Measurements from ENCODE around the gene FAM222A.

FAM222A gene

DNA sequence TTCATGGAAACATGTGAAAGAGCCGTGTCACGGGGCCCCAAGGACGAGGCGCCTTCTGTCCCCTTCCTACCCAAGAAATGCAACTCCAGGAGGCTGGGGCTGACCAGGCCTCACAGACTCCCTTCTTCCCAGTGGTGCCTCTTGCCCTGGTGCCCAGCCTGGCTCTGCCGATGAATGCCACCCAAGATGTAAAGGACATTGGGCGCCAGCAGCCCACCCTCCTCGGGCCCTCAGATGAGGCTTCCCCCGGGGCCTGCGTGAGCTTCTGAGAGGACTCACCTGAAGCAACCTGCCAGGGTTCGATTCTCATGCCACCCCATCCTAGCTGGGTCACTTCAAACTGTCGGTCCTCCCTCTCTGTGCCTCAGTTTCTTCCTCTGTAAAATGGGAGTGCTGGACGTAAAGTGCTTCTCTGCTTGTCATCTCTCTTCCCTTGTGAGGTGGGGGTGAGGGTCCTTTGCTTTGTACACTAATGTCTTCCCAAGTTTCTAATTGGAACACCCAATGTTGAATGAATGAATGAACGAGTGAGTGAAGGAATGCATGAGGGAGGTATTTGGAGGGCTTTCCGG, 10.8 kb downstream of the FAM222A start:
- DNase-seq (ENCODE audit: low read depth in 2 of 2), result no peak

DNA sequence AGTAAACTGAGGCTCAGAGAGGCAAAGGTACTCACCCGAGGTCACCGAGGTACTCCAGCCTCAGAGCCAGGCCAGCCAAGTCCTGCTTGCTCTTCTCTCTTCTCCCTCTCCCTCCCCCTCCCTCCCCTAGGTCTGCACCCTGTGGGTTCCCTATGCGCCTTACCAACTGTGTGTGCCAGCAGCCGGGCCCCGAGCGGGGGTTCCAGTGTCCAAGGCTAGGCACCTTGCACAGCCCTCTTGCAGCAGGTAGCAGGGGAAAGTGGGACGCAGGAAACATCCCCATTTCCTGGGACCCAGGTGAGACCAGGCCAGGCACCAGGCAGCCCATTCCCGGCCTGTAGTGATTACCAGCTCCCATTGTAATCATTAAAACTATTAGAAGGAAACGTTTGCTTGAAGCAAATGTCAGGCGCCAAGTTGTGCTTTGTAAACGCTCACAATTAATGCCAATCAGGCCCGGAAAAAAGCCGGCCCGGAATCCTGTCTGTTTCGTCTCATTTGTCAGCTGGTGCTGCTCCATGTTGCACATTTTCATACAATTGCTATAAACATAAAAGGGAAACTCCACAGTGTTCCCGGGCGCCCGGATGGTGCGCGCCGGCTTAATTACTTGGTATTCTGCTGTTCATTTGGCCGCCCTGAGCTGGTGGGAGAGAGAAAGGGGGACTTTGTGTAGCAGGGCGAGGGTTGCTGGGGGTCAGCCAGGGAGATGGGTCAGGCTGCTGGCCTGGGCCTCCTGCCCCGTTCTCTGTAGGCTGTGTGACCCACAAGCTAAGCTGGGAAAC, 11.9 kb downstream of the FAM222A start:
- no peak for DNase-seq (ENCODE audit: low read depth in 2 of 2)

DNA sequence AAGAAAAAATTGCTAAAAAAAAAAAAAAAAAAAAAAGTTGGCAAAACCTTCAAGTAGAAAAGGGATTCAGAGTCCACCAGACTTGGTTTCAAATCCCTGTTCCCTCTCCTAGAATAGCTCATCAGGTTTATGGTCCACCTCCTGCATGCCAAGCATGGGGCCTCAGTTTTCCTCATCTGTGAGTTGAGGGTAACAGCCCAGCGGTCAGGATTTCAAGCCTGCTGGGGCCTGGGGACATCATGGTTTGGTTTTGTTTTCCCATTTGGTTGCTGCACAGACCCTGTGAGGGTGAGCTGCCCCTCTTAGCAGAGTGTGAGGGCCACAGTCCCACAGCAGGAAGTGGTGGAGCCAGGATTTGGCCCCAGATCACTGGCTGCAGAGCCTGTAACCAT, 12.5 kb downstream of the FAM222A start:
- DNase-seq (ENCODE audit: low read depth in 2 of 2), result no peak

DNA sequence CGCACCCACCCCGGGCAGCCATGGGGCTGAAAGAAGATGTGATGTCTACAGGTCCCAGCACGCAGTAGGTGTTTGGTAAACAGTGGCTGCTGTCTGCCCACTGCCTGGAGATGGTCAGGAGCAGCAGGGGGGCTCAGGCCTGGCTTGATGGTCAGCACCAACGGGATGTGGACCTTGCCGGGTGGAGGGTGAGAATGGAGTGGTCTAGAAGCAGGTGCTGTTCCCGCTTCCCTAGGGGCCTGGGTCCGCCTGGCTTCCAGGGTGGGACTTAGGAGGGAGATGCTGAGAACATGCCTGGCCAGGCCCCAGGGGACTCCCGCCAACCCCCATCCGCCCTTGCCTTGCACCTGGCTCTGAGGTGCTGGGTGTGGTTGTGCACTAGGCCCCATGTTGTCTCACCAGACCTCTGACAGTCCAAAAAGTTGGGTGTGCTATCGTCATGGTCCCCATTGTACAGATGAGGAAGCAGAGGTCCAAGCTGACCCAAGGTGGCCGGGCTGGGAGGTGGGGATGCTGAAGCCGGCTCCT, 12.9 kb downstream of the FAM222A start:
- DNase-seq (ENCODE audit: low read depth in 2 of 2), result no peak

DNA sequence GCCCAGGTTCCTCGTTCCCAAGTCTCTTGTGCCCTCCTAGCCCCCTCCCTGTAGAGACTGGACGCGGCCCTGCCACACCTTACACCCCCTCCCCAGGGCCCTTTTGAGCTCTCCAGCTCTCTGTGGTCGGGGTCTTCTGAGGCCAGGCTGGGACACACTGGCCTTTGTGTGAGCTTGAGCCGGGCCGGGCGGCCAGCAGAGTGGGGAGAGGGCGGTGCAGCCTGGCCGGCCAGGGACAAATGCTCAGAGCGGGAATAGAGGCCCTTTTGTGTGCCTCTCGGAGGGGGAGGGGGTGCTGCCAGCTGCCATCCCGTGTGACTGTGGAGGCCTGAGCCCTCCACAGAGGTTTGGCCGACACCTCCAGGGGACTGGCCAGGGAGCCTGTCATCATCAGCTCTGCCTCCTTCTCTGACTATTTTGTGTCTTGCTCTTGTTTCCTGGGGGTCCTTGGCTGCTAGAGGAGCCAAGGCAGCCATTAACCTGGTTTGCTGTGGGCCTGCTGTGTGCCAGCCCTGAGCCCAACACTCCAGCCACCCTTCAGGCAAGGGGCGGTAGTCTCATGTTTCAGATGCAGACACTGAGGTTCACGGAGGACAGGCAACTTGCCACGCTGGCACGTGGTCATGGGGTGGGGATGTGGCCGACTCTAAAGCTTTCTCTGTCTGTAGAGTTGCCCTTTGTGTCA, 13.6 kb downstream of the FAM222A start:
- DNase-seq (ENCODE audit: low read depth in 2 of 2), result no peak

DNA sequence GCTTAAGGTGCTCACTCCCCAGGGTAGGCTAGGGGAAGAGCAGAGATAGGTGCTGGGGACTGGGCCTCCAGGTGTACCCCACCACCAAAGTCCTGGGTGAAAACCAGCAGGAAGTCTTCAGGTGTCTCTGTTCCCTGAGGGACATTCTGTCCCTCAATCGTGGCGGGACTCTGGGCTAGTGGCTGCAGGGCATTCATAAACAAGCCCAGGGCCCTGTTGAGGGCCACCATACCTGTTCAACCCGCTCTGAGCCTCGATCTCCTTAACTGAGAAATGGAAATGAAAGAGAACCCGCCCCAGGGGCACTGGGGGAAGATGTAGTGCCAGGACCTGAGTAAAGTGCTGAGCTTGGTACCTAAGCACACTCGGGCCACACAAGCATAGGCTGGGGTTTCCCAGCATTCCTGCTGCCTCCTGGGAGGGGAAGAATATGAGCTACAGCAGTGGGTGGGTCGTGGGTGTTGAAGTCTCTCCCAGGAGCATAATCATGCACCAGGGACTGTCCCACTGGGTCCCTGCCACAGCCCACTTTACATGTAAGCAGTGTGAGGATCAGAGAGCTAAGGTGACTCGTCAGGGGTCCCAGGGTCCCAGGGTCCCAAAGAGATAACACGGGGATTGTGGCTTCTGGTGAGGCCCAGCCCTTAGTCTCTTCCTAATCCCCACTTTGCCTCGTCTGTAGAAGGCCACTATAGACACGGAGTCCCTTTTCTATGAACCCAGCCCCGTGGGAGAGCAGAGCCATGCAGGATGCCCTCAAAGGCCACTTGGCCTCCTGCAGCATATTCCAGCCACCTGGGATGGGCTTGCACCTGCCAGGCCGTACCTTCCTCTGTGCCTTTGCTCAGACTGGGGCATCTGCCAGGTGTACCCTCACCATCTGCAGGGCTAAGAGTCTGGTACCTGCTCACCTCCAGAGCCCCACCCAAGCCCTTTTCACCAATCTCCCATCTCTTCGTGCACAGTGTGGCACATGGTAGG, 14.4 kb downstream of the FAM222A start:
- DNase-seq (ENCODE audit: low read depth in 2 of 2), result no peak

DNA sequence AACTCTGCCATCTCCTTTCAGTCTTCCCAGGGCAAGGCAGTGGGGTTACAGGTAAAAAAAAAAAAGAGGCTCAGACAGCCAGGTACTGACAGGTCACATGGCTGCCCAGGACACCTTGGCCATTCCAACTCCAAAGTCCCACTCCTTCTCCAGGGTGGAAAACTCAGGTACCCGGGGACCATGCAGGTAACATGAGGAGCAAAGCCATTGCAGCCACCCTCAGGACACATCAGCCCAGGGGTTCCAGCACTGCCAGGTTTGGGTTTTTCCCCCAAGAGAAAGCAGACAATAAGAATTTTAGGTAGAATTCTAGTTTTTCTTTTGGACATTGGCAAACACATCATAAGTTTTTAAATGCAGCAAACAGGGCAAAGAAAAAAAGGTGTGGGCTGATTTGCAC, 15.3 kb downstream of the FAM222A start:
- no peak for DNase-seq (ENCODE audit: low read depth in 2 of 2)

DNA sequence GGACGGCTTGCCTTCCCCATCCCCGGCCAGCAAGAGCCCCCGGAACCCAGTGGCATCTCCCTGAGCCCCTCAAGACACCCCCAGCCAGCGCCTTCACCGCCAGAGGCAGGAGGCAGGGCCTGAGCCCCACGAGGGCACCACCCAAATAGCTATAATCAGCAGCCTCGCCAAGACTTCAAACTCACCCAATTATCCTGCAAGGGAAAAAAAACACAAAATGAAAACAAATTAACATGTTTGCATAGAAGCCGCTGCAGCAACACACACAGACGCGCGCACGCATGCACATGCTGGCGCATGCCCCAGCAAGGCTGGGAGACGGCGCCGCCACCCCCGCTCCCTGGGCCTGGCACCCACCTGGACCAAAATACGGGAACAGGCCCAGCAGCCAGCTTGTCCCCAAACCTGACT, 15.8 kb downstream of the FAM222A start:
- no peak for DNase-seq (ENCODE audit: low read depth in 2 of 2)

DNA sequence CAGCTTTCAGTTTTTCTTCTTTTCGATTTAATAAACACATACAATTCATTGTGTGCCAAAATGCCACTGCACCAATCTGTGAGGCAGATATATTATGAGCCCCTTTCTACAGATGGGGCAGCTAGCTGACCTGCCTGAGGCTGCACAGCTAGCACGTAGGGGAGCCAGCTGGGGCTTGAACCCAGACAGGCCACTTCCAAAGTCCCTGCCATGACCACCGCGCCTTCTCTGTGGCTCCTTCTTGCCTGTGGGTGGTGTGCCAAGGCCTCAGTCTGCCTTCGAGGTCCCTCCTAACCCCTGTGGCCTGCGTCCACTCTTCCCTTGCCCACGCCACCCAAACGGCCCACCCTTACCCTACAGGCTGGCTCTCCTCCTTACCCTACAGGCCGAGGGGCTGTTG, 16.2 kb downstream of the FAM222A start:
- DNase-seq (ENCODE audit: low read depth in 2 of 2), result no peak

DNA sequence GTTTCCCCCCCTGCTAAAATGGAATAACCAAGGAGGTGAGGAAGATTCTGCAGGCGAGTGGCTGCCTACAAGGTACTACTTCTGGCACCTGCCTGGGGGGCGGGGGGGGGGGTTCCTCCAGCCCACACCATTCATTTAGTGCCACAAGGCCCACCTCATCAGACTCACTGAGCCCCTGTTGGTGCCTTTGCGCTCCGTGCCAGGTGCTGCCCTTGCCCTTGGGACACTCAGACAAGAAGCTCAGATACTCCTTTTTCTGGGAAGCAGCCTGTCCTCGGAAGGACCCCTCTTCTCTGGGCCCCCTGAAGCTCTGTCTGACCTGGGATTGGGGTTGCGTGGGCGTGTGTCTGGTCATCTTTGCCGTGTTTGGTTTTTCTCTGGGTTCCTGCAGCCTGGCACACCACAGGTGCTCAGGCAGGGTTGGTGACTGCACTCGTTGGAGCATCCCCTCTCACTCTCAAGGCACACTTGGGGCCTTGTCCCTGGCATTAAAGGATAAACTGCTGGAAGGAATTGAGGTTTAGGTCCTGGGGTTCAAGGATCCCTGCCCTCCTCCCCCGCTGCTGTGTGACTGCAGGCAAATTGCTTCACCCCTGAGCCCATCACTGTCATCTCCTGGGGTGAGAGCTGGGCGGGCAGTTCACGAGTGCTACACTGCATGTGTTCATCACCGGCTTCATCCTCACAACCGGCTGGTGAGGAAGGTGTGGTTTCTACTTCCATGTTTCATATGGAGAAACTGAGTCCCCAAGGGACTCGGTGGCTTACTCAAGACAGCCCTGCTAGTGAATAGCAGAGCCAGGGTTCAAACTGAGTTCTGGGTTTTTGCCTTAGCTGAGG, 16.9 kb downstream of the FAM222A start:
- no peak for DNase-seq (ENCODE audit: low read depth in 2 of 2)

DNA sequence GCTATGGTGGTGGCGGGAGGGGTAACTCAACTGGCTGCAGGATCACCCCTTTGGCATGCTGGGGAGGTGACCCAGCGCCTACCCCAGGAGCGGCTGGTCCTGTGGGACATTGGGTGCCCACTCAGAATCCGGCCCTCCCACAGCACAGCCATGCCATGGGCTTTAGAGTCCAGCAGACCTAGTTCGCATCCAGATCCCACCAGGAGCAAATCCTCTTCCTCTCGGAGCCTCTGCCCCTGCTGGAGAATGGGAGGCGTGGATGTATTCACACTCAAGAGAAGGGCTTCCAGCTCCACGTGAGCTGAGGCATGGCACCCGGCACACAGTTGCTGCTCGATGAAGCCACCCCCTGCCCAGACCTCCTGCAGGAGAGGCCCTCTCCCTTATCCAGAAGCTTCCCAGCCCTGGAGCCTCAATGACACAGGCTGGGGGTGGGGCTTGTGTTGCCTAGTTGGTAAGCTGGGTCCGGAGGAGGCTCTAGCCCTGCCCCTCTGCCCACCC, 17.7 kb downstream of the FAM222A start:
- DNase-seq (ENCODE audit: low read depth in 2 of 2), result no peak

DNA sequence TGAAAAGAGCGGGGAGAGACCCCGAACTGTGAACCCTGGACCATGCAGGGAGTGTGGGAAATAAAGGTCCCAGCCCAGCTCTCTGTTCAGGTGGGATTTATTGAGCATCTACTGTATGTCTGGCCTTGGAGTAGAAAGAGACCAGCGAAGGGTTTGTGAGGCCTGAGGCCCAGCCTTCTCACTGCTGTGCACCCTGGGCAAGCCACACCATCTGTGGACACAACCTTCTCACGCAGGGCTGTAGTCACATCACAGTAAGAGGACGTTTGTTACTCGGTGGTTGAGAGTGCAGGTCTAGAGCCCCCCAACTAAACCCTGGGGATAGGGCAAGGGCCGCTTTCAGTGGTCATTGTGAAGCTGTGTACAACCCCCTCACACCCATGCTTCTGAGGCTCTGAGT, 18.2 kb downstream of the FAM222A start:
- no peak for DNase-seq (ENCODE audit: low read depth in 2 of 2)

DNA sequence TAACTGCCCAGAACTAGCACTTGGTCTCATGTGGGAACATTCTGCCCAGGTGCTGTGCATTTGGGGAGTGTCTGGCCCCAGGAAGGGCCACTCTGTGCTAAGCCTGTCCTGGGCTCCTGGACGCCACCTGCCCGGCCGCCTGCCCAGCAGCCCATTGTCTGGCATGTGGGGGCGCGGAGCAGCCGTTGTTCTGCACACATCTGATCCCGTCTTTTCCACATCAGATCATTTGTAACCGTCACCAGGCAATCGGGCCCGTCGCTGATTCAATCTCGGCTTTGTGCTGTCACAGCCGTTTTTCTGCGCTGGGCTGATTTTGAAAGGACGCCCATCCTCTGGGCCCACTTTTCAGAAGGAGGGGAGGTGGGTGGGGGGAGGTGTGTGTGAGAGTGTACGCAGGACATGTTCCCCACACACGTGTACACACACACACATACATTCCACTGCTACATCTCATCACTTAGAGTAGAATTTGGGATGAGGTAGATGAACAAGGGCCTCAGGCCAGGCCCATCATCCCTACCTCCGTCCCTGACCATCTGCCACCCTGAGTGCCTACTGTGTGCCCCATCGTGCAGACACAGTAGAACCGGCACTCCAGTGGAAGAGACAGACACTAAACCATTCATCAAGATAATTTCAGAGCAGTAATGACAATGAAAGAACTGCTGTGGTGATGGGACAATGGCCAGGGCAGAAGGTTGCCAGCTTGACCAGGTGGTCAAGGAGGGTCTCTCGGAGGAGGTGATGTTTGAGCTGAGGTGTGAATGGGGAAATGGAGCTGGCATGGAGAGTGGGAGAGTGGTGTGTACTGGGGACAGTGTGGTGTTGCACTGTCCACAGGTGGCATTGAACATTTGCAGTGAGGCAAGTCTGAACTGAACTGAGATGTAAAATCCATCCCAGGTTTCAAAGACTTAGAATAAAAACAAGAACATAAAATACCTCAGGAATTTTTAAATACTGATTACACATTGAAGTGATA, 19.0 kb downstream of the FAM222A start:
- DNase-seq (ENCODE audit: low read depth in 2 of 2), result no peak

DNA sequence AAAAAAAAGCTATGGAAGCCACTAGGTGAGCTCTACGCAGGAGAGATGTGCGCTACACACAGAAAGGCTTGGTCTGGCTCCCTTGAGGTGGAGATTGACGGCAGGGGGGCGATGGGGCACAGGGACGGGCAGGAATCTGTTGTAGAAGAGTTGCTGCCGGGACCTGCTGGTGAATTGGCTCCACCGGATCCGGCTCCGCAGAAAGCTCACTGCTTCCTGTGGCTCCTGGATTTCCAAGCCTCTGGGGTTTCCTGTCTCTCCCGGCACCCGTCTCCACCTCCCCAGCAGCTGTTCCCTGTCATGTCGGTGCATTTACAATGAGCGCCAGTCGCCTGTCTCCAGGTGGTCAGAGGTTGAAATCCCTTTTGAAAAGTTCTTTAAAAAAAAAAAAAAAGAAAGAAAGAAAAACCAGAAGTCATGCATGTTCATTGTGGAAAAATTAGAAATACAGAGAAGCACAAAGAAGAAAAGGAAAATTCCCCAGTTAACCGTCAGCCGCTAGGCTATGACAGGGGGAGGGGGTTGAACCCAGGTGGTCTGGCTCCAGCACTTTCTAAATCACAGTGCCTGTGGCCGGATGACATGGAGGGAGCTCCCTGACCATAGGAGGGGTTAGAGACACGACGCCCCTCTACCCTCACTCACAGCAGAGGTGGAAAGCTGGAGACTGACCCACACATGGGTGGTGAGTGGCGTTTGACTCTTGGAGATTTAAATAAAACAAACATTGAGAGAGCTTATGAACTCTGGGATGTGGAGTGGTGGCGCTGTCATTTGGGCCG, 20.8 kb downstream of the FAM222A start:
- DNase-seq (ENCODE audit: low read depth in 2 of 2), result no peak

DNA sequence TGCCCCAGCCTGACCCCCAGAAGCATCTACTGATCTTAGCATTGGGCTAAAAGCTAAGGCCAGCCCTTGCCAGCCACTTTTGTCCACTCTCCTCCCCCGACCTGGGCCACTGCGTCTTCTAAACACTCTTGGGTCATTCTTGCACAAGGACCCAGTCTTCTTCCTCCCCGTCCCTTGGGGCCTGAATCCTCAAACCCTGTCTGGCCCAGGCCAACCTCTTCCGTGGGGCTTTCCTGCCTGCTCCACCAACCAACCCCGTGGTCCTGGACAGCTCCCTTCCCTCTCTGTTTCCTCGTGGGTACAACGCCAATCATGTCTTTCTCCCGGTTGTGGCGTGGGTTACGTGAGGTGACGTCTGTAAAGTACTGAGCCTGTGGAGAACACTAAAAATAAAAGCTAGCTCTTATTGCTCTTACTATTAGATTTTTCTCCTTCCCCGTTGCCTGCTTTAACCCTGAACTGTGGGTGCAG, 21.5 kb downstream of the FAM222A start:
- no peak for DNase-seq (ENCODE audit: low read depth in 2 of 2)

DNA sequence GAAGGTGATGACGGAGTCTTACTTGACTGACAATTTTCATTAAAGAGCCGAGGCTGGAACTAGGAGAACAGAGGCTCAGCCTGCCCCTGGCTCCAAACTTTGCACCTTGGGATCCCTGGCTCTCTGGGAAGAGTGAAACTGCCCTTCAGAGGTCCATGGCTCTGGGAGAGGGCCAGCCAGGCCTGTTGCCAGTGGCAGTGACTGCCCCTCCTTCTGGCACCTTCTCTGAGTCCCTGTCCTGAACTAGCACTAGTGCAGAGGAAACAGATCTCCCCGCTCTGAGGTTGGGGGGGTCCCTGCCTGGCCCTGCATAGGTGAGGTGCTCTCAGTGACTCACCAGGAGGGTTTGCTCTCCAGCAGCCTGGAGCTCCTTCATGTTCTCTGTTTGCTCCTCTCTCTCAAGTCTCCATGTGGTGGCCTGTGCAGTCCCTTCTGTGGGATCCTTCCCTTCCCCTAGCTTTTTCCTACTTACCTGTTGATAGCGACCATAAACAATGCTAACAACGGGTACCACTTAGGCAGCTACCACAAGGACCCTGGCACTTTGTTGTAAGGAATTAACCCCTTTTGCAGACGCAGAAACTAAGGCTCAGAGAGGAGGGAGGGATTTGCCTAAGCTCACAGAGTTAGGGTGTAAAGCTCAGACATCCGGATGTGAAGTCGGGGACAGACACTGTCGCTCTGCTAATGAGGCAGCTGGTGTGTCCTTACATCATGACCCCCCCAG, 22.4 kb downstream of the FAM222A start:
- DNase-seq (ENCODE audit: low read depth in 2 of 2), result no peak

DNA sequence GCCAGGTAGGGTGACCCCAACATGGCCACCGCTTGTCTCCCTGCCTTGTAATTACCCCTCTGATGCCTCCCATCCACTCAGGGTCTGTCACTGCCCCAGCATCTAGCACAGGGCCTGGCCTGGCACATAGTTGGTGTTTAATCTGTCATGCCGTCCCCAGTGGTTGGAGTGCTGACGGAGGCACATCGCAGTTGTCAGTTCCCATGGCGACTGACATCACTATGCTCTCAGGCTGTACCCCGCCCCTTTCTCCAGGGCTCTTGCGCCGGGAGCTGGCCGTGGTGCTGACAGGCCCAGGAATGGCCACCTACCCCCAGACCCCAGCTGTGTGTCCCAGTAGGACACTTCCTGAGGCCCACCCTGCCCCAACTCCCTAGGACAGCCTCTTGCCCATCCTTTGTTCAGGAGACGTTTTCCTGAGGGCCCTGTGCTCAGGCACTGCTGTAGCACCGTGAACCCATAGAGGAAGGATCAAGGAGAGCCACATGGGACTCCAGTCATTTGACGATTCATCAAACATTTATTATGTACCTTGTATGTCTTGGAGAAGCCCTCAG, 23.0 kb downstream of the FAM222A start:
- DNase-seq (ENCODE audit: low read depth in 2 of 2), result peak in 1 of 2 experiments; percentile 5

All from fibroblast of skin of left quadriceps (primary cell).